ENCODE measurements around the gene PAX5. TPM values are rescaled to one million over a fixed set of nuclear protein-coding genes. Genes with fewer than 3 reads are reported as not detected.

Gene PAX5
- total and polyA plus RNA-seq, 2 of the 13 experiments (the other 11 are each of a cell fraction or from before 2014, with no cell fraction given) = not detected

DNA sequence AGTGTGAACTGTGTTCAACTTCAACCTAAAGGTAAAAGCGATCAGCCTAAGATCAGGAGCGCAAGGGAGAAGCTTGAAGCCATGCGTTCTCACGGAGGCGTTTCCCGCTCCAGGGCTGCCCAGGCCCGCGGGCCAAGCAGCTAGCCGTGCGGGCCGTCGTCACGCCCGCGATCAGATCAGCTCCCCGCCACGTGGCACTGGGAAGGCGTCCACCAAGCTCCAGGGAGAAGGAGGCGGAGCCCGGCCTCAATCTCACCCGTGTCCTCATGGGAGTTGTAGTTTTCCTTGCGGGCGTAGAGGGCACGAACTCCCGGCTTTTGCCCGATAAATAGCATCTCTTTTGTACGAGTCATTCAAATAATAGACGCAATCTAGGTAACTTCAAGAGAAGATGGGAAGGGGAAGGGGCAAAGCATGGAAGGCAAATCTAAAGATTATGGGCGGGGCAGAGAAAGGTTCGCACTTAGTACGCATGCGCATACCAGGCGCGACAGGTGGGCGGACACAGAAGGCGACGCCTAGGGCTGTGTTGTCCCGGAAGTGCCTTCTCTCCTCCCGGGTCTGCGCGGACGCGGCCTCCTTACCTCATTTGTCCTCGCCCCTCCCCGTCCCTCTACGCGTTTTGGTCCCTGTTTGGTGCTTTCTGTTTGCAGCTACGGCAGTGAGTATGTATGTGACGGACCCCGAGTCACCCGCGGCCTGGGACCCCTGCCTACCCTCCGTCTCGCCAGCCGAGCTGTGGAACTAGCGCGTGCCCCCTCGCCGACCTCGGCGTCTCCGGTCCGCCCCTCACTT lies 45.5 kb upstream of the PAX5 start (continued):
- TF ChIP-seq, protein P1, sequence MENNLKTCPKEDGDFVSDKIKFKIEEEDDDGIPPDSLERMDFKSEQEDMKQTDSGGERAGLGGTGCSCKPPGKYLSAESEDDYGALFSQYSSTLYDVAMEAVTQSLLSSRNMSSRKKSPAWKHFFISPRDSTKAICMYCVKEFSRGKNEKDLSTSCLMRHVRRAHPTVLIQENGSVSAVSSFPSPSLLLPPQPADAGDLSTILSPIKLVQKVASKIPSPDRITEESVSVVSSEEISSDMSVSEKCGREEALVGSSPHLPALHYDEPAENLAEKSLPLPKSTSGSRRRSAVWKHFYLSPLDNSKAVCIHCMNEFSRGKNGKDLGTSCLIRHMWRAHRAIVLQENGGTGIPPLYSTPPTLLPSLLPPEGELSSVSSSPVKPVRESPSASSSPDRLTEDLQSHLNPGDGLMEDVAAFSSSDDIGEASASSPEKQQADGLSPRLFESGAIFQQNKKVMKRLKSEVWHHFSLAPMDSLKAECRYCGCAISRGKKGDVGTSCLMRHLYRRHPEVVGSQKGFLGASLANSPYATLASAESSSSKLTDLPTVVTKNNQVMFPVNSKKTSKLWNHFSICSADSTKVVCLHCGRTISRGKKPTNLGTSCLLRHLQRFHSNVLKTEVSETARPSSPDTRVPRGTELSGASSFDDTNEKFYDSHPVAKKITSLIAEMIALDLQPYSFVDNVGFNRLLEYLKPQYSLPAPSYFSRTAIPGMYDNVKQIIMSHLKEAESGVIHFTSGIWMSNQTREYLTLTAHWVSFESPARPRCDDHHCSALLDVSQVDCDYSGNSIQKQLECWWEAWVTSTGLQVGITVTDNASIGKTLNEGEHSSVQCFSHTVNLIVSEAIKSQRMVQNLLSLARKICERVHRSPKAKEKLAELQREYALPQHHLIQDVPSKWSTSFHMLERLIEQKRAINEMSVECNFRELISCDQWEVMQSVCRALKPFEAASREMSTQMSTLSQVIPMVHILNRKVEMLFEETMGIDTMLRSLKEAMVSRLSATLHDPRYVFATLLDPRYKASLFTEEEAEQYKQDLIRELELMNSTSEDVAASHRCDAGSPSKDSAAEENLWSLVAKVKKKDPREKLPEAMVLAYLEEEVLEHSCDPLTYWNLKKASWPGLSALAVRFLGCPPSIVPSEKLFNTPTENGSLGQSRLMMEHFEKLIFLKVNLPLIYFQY (CRISPR knock-in tag; IDR thresholded peaks at IDR 0.05; ENCODE audit: borderline replicate concordance) = peak; percentile 87
- peak; percentile 99 for TF ChIP-seq TOPORS (CRISPR knock-in tag; IDR thresholded peaks at IDR 0.05)
- peak; percentile 93 for TF ChIP-seq CENPT (CRISPR knock-in tag; IDR thresholded peaks at IDR 0.05; ENCODE audit: low read depth)
- peak; percentile 93; the same call in 1 of the 2 replicates for TF ChIP-seq ZBTB8A (CRISPR knock-in tag; IDR thresholded peaks at IDR 0.05; ENCODE audit: borderline replicate concordance, low read depth)
- TF ChIP-seq ZNF552 (CRISPR knock-in tag; IDR thresholded peaks at IDR 0.05; ENCODE audit: borderline replicate concordance) = peak; percentile 99
- TF ChIP-seq, protein P2, sequence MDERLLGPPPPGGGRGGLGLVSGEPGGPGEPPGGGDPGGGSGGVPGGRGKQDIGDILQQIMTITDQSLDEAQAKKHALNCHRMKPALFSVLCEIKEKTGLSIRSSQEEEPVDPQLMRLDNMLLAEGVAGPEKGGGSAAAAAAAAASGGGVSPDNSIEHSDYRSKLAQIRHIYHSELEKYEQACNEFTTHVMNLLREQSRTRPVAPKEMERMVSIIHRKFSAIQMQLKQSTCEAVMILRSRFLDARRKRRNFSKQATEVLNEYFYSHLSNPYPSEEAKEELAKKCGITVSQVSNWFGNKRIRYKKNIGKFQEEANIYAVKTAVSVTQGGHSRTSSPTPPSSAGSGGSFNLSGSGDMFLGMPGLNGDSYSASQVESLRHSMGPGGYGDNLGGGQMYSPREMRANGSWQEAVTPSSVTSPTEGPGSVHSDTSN (CRISPR knock-in tag; IDR thresholded peaks at IDR 0.05) = no peak
- TF ChIP-seq RFX3 (CRISPR knock-in tag; IDR thresholded peaks at IDR 0.05) = peak; percentile 59; the same call in 1 of the 2 replicates
- TF ChIP-seq SMAD1 (CRISPR knock-in tag; IDR thresholded peaks at IDR 0.05; ENCODE audit: borderline replicate concordance, low read depth) = no peak
- TF ChIP-seq, protein P3, sequence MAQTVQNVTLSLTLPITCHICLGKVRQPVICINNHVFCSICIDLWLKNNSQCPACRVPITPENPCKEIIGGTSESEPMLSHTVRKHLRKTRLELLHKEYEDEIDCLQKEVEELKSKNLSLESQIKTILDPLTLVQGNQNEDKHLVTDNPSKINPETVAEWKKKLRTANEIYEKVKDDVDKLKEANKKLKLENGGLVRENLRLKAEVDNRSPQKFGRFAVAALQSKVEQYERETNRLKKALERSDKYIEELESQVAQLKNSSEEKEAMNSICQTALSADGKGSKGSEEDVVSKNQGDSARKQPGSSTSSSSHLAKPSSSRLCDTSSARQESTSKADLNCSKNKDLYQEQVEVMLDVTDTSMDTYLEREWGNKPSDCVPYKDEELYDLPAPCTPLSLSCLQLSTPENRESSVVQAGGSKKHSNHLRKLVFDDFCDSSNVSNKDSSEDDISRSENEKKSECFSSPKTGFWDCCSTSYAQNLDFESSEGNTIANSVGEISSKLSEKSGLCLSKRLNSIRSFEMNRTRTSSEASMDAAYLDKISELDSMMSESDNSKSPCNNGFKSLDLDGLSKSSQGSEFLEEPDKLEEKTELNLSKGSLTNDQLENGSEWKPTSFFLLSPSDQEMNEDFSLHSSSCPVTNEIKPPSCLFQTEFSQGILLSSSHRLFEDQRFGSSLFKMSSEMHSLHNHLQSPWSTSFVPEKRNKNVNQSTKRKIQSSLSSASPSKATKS (CRISPR knock-in tag; IDR thresholded peaks at IDR 0.05) = peak; percentile 98
- peak; percentile 84; the same call in 1 of the 2 replicates for TF ChIP-seq SIN3A (IDR thresholded peaks at IDR 0.05; ENCODE audit: borderline replicate concordance, low read depth, low read length)
- TF ChIP-seq, protein P4, sequence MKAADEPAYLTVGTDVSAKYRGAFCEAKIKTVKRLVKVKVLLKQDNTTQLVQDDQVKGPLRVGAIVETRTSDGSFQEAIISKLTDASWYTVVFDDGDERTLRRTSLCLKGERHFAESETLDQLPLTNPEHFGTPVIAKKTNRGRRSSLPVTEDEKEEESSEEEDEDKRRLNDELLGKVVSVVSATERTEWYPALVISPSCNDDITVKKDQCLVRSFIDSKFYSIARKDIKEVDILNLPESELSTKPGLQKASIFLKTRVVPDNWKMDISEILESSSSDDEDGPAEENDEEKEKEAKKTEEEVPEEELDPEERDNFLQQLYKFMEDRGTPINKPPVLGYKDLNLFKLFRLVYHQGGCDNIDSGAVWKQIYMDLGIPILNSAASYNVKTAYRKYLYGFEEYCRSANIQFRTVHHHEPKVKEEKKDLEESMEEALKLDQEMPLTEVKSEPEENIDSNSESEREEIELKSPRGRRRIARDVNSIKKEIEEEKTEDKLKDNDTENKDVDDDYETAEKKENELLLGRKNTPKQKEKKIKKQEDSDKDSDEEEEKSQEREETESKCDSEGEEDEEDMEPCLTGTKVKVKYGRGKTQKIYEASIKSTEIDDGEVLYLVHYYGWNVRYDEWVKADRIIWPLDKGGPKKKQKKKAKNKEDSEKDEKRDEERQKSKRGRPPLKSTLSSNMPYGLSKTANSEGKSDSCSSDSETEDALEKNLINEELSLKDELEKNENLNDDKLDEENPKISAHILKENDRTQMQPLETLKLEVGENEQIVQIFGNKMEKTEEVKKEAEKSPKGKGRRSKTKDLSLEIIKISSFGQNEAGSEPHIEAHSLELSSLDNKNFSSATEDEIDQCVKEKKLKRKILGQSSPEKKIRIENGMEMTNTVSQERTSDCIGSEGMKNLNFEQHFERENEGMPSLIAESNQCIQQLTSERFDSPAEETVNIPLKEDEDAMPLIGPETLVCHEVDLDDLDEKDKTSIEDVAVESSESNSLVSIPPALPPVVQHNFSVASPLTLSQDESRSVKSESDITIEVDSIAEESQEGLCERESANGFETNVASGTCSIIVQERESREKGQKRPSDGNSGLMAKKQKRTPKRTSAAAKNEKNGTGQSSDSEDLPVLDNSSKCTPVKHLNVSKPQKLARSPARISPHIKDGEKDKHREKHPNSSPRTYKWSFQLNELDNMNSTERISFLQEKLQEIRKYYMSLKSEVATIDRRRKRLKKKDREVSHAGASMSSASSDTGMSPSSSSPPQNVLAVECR (CRISPR knock-in tag; IDR thresholded peaks at IDR 0.05; ENCODE audit: borderline replicate concordance) = peak; percentile 92
- peak; percentile 99 for TF ChIP-seq ZNF883 (CRISPR knock-in tag; IDR thresholded peaks at IDR 0.05; ENCODE audit: not compliant biosample characterization)
- peak; percentile 99 for TF ChIP-seq ZSCAN9 (CRISPR knock-in tag; IDR thresholded peaks at IDR 0.05; ENCODE audit: borderline replicate concordance)
- TF ChIP-seq, protein P5, sequence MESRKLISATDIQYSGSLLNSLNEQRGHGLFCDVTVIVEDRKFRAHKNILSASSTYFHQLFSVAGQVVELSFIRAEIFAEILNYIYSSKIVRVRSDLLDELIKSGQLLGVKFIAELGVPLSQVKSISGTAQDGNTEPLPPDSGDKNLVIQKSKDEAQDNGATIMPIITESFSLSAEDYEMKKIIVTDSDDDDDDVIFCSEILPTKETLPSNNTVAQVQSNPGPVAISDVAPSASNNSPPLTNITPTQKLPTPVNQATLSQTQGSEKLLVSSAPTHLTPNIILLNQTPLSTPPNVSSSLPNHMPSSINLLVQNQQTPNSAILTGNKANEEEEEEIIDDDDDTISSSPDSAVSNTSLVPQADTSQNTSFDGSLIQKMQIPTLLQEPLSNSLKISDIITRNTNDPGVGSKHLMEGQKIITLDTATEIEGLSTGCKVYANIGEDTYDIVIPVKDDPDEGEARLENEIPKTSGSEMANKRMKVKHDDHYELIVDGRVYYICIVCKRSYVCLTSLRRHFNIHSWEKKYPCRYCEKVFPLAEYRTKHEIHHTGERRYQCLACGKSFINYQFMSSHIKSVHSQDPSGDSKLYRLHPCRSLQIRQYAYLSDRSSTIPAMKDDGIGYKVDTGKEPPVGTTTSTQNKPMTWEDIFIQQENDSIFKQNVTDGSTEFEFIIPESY (CRISPR knock-in tag; IDR thresholded peaks at IDR 0.05) = peak; percentile 82

Measured in HepG2 (cell line).